SU-DHL-6 (cell line): ENCODE measurements around the gene KLK13.

Experiments
- H2AFZ ChIP-seq: fragments of 200-600 bp; sonication (generic); 2 replicates; pipeline ENCODE4 v1.6.1; 2014; ENCODE audit warnings: low read depth, mild to moderate bottlenecking, moderate library complexity, mixed read lengths, antibody characterized with exemption, low read length; ENCODE audit not compliant: severe bottlenecking
- H3F3A ChIP-seq: fragments of 200-600 bp; shearing (Covaris generic); 2 replicates; pipeline ENCODE4 v1.6.0; 2016; ENCODE audit warnings: antibody characterized with exemption, mild to moderate bottlenecking; ENCODE audit not compliant: insufficient read depth
- H3K27ac ChIP-seq: fragments of 200-600 bp; sonication (generic); 2 replicates; pipeline ENCODE4 v1.5.1; 2016; ENCODE audit warnings: low read depth, mild to moderate bottlenecking, low read length, moderate library complexity, mixed read lengths
- H3K27me3 ChIP-seq: fragments of 200-600 bp; sonication (generic), shearing (Covaris generic); 2 replicates; pipeline ENCODE4 v1.6.0; 2014; ENCODE audit warnings: mild to moderate bottlenecking, low read length
- H3K36me3 ChIP-seq: fragments of 200-600 bp; sonication (generic); 2 replicates; pipeline ENCODE4 v1.6.1; 2014; ENCODE audit warnings: mild to moderate bottlenecking, low read length, mixed read lengths
- H3K4me2 ChIP-seq: fragments of 300-600, 200-600 bp; shearing (Covaris generic), sonication (generic); 2 replicates; pipeline ENCODE4 v1.6.0; 2014; ENCODE audit warnings: low read length, low read depth, mild to moderate bottlenecking; ENCODE audit not compliant: poor library complexity, severe bottlenecking
- H3K4me3 ChIP-seq: fragments of 200-600 bp; sonication (generic); 2 replicates; pipeline ENCODE4 v1.5.1; 2014; ENCODE audit warnings: antibody characterized with exemption, low read length, mild to moderate bottlenecking, mixed read lengths; ENCODE audit not compliant: insufficient read depth, poor library complexity, severe bottlenecking
- H3K79me2 ChIP-seq: fragments of 200-600 bp; sonication (generic); 2 replicates; pipeline ENCODE4 v1.6.1; 2014; ENCODE audit warnings: mild to moderate bottlenecking, low read length, moderate library complexity; ENCODE audit not compliant: insufficient read depth
- H3K9ac ChIP-seq: fragments of 200-600 bp; sonication (generic); 2 replicates; pipeline ENCODE4 v1.7.0; 2014; ENCODE audit warnings: mild to moderate bottlenecking, low read length
- H3K9me2 ChIP-seq: fragments of 200-600 bp; sonication (generic); replicated peaks from 2 replicates; pipeline ENCODE4 v1.6.1; 2014; ENCODE audit warnings: low read length; ENCODE audit not compliant: insufficient read depth
- H3K9me3 ChIP-seq: fragments of 200-600 bp; sonication (generic); 2 replicates; pipeline ENCODE4 v1.6.1; 2014; ENCODE audit warnings: low read length, mixed read lengths; ENCODE audit not compliant: insufficient read depth
- H4K20me1 ChIP-seq: fragments of 200-600 bp; sonication (generic); 2 replicates; pipeline ENCODE4 v1.6.1; 2014; ENCODE audit warnings: low read depth, mild to moderate bottlenecking, antibody characterized with exemption, low read length, moderate library complexity, mixed read lengths
- CTCF ChIP-seq: fragments of 200-600 bp; sonication (generic); IDR thresholded peaks from one replicate; pipeline ENCODE4 v1.5.1; 2017; ENCODE audit warnings: antibody characterized with exemption, mild to moderate bottlenecking, low read length, moderate library complexity; ENCODE audit not compliant: insufficient read depth, poor library complexity, severe bottlenecking
- EZH2phosphoT487 ChIP-seq: fragments of 200-600 bp; sonication (generic), shearing (Covaris generic); conservative IDR thresholded peaks from 2 replicates; pipeline ENCODE4 v1.6.1; 2018; ENCODE audit warnings: mild to moderate bottlenecking, antibody characterized with exemption, low read length, moderate library complexity, mixed read lengths

Gene KLK13

GRCh38 chr19:51066393-51067186 is 1.7 kb upstream of the KLK13 start:
- Histone ChIP-seq H4K20me1 (no peaks in the 10 kb centered on the region), H3K4me2 (no peak overlapping the region), H3K9me3 (no peaks in the 10 kb centered on the region), H3K4me3 (no peak overlapping the region), H3K36me3 (no peaks in the 10 kb centered on the region), H2AFZ (no peak overlapping the region), H3K27ac (no peak overlapping the region), H3K27me3 (no peaks in the 10 kb centered on the region), H3K79me2 (no peaks in the 10 kb centered on the region), H3K9ac (no peak overlapping the region), H3K9me2 (no peaks in the 10 kb centered on the region), H3F3A (no peaks in the 10 kb centered on the region)
- TF ChIP-seq EZH2phosphoT487 (no peak), CTCF (no peak)

- Histone ChIP-seq H3K27me3 (no peaks in the 10 kb centered on the region), H4K20me1 (no peaks in the 10 kb centered on the region), H3K9me3 (no peaks in the 10 kb centered on the region), H3K4me3 (no peak overlapping the region), H3F3A (no peaks in the 10 kb centered on the region), H3K27ac (no peak overlapping the region), H3K36me3 (no peaks in the 10 kb centered on the region), H3K79me2 (no peaks in the 10 kb centered on the region), H3K9me2 (no peaks in the 10 kb centered on the region), H3K4me2 (no peak overlapping the region), H2AFZ (no peak overlapping the region), H3K9ac (no peak overlapping the region)
- TF ChIP-seq CTCF: no peak
Observed at GRCh38 chr19:51065221-51065960, 499 bp upstream of the KLK13 start.

GRCh38 chr19:51063664-51064063 is 1.2 kb downstream of the KLK13 start:
- TF ChIP-seq EZH2phosphoT487 (no peak), CTCF (no peak)
- Histone ChIP-seq H3K27ac (no peak overlapping the region), H3K36me3 (no peaks in the 10 kb centered on the region), H3F3A (no peaks in the 10 kb centered on the region), H3K9me3 (no peaks in the 10 kb centered on the region), H3K4me2 (no peak overlapping the region), H2AFZ (no peak overlapping the region), H3K79me2 (no peaks in the 10 kb centered on the region), H3K9me2 (no peaks in the 10 kb centered on the region), H3K4me3 (no peak overlapping the region), H3K9ac (no peak overlapping the region), H3K27me3 (no peaks in the 10 kb centered on the region), H4K20me1 (no peaks in the 10 kb centered on the region)
